MM.1S (cell line): ENCODE data around the gene PIK3CD.
"Not testable (repeated sequence)": the region's sequence is repeated elsewhere in the genome, so short reads cannot be mapped to it uniquely, and the experiment has no call there.

Experiments used
- DNase-seq: peaks from one replicate; pipeline ENCODE4 v3.0.0-alpha.2; 2015
- H2AFZ ChIP-seq: fragments of 300-600 bp; sonication (generic); 2 replicates; pipeline ENCODE4 v1.6.0; 2016; ENCODE audit warnings: antibody characterized with exemption, low read length
- H3F3A ChIP-seq: fragments of 300-600 bp; sonication (generic); 2 replicates; pipeline ENCODE4 v1.6.1; 2016; ENCODE audit warnings: mild to moderate bottlenecking, antibody characterized with exemption, low read length, moderate library complexity, mixed read lengths; ENCODE audit not compliant: insufficient read depth
- H3K27ac ChIP-seq: fragments of 300-600 bp; sonication (generic); 2 replicates; pipeline ENCODE4 v1.5.1; 2016; ENCODE audit warnings: mild to moderate bottlenecking, low read length
- H3K27me3 ChIP-seq: fragments of 300-600 bp; sonication (generic); replicated peaks from 2 replicates; pipeline ENCODE4 v1.6.0; 2016; ENCODE audit warnings: low read length; ENCODE audit not compliant: insufficient read depth
- H3K36me3 ChIP-seq: fragments of 300-600 bp; sonication (generic); replicated peaks from 2 replicates; pipeline ENCODE4 v1.6.1; 2016; ENCODE audit warnings: mild to moderate bottlenecking, low read length, mixed read lengths; ENCODE audit not compliant: insufficient read depth
- H3K4me1 ChIP-seq: fragments of 300-600 bp; sonication (generic); 2 replicates; pipeline ENCODE4 v1.6.1; 2016; ENCODE audit warnings: low read length, mixed read lengths
- H3K4me2 ChIP-seq: fragments of 300-600 bp; sonication (generic); 2 replicates; pipeline ENCODE4 v1.6.0; 2016; ENCODE audit warnings: low read depth, low read length
- H3K4me3 ChIP-seq: fragments of 300-600 bp; sonication (generic); 2 replicates; pipeline ENCODE4 v1.5.1; 2016; ENCODE audit warnings: low read length, mixed read lengths
- H3K79me2 ChIP-seq: fragments of 300-600 bp; sonication (generic); 2 replicates; pipeline ENCODE4 v1.6.1; 2016; ENCODE audit warnings: mixed run types, low read length, mixed read lengths
- H3K9ac ChIP-seq: fragments of 300-600 bp; sonication (generic); 2 replicates; pipeline ENCODE4 v1.6.1; 2016; ENCODE audit warnings: low read length, mixed read lengths
- H3K9me2 ChIP-seq: fragments of 300-600 bp; sonication (generic); replicated peaks from 2 replicates; pipeline ENCODE4 v1.6.1; 2016; ENCODE audit warnings: mild to moderate bottlenecking, low read length, mixed read lengths; ENCODE audit not compliant: insufficient read depth
- H3K9me3 ChIP-seq: fragments of 300-600 bp; sonication (generic); replicated peaks from 2 replicates; pipeline ENCODE4 v1.6.1; 2016; ENCODE audit warnings: mild to moderate bottlenecking, low read length, mixed read lengths; ENCODE audit not compliant: insufficient read depth
- H4K20me1 ChIP-seq: fragments of 300-600 bp; sonication (generic); 2 replicates; pipeline ENCODE4 v1.6.1; 2016; ENCODE audit warnings: mild to moderate bottlenecking, low read length, moderate library complexity, mixed read lengths; ENCODE audit not compliant: insufficient read depth
- EZH2 ChIP-seq: fragments of 300-600 bp; sonication (generic); optimal IDR thresholded peaks from 2 replicates; pipeline ENCODE3; 2017; ENCODE audit warnings: low read depth, mild to moderate bottlenecking, antibody characterized with exemption, low read length, mixed read lengths
- EZH2phosphoT487 ChIP-seq: fragments of 300-600 bp; sonication (generic); IDR thresholded peaks from 2 replicates; pipeline ENCODE4 v1.6.1; 2018; ENCODE audit warnings: antibody characterized with exemption, low read length
- TF ChIP-seq, protein P1 (sequence below): fragments of 300-600 bp; sonication (generic); IDR thresholded peaks from 2 replicates; pipeline ENCODE4 v1.5.1; 2016; ENCODE audit warnings: antibody characterized with exemption, low read length, mixed read lengths

PIK3CD gene

DNA sequence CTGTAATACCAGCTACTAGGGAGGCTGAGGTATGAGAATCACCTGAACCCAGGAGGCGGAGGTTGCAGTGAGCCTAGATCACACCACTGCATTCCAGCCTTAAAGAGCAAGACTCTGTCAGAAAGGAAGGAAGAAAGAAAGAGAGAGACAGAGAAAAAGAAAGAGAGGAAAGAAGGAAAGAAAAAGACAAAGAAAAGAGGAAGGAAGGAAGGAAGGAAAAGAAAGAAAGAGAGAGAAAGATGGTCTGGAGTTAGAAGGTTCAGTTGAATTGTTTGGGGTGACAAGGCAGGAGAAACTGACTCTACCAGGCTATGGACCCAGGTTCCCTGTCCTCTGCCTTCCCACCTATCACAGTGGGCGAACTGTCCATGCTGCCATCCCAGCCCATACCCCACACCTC is 27.4 kb upstream of the PIK3CD start:
- Histone ChIP-seq H3K4me3 (no peak overlapping the region), H3K4me1 (peaks cover 18% of the 10 kb centered on the region), H3K27me3 (peaks cover 71% of the 10 kb centered on the region), H3K27ac (no peak overlapping the region), H3K9me3 (no peaks in the 10 kb centered on the region), H3K9me2 (no peaks in the 10 kb centered on the region), H3K36me3 (no peaks in the 10 kb centered on the region), H3F3A (peaks cover 9% of the 10 kb centered on the region; the same call in 1 of the 2 replicates), H3K9ac (no peak overlapping the region), H3K79me2 (no peaks in the 10 kb centered on the region), H4K20me1 (peaks cover 9% of the 10 kb centered on the region), H3K4me2 (no peak overlapping the region), H2AFZ (no peak overlapping the region)
- no peak for DNase-seq
- TF ChIP-seq, protein P1, sequence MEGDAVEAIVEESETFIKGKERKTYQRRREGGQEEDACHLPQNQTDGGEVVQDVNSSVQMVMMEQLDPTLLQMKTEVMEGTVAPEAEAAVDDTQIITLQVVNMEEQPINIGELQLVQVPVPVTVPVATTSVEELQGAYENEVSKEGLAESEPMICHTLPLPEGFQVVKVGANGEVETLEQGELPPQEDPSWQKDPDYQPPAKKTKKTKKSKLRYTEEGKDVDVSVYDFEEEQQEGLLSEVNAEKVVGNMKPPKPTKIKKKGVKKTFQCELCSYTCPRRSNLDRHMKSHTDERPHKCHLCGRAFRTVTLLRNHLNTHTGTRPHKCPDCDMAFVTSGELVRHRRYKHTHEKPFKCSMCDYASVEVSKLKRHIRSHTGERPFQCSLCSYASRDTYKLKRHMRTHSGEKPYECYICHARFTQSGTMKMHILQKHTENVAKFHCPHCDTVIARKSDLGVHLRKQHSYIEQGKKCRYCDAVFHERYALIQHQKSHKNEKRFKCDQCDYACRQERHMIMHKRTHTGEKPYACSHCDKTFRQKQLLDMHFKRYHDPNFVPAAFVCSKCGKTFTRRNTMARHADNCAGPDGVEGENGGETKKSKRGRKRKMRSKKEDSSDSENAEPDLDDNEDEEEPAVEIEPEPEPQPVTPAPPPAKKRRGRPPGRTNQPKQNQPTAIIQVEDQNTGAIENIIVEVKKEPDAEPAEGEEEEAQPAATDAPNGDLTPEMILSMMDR: no peak
- TF ChIP-seq EZH2: no peak
- TF ChIP-seq EZH2phosphoT487: no peak

DNA sequence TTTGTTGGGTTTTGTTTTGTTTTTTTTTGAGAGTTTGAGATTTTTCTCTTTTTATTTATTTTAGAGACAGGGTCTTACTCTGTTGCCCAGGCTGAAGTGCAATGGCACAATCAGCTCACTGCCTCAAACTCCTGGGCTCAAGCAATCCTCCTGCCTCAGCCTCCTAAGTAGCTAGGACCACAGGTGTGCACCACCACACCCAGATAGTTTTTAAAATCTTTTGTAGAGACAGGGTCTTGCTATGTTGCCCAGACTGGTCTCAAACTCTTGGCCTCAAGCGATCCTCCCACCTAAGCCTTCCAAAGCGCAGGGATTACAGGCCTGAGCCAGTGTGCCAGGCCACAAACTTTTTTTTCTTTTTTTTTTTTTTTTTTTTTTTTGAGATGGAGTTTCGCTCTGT is 26.5 kb upstream of the PIK3CD start:
- H3K4me3 ChIP-seq, H3F3A ChIP-seq, H3K27ac ChIP-seq, H2AFZ ChIP-seq, H3K4me2 ChIP-seq, H3K36me3 ChIP-seq, H3K9me3 ChIP-seq, H3K9ac ChIP-seq, H3K9me2 ChIP-seq, H4K20me1 ChIP-seq, H3K79me2 ChIP-seq, DNase-seq: not testable (repeated sequence)
- peaks cover 76% of the 10 kb centered on the region for H3K27me3 ChIP-seq
- H3K4me1 ChIP-seq: peaks cover 18% of the 10 kb centered on the region

DNA sequence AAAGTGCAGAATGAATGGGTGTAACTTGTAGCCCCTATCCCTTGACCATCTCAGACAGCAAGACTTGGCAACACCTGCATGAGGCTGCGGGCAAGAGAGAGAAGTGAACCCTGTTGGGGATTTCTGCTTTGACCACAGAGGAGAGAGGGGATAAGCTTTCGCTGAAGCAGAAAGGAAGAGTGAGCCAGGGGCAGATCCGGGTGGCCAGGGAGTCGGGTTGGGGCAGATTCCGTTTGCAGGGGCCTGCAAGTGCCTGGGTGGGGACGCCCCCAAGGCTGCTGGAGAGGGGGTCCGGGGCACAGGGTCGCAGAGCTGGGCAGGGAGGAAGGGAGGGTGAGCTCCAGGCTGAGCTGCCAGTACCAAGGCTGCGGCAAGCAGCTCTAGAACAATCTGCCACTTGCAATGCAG is 25.3 kb upstream of the PIK3CD start:
- no peak overlapping the region for H3K9ac ChIP-seq
- TF ChIP-seq, protein P1: no peak
- peak; percentile 98 for TF ChIP-seq EZH2phosphoT487
- no peak for TF ChIP-seq EZH2

DNA sequence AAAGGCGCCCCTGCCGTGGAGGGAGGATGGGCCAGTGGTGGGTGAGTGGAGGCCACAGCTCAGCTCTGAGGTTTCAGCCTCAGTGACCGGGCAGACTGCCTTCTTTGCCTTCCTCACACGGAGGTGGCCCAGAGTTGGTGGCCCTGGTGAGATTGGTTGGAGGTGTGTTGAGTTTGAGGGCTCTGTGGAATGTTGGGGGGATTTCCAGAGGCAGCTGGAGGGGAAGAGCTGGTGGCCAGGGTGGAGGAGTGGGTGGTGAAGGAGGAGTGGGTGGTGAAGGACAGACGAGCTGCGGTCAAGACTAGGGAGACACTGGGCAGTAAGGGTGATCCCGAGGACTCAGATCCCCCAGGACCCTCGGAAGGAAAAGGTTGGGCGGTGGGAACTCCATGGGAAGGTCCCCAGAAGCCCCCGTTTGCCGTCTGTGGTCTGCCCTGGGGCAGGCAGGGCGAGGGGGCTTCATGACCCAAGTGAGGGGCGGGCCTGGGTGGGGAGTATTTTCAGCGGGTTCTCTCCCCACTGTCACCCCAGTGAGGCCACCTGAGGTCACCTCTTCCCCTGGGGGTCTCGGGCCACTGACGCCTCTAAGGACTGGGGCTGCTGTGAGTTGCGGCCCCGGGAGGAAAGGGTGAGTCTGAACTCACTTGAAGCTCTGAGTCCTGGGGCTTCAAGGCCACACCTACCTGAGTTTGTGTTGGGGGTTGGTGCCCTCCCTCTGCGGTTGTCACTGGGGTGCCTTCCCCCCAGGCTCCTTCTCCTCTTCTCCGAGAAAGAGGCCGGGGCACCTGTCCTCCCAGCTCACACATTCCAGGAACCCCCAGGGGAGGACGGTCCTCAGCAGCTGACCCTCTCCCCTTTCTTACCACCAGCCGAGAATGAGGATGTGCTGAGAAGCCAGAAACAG is 22.7 kb upstream of the PIK3CD start:
- DNase-seq: no peak
- Histone ChIP-seq H3K9me3 (no peaks in the 10 kb centered on the region), H2AFZ (no peak overlapping the region), H3K27ac (no peak overlapping the region), H3K4me3 (no peak overlapping the region), H3F3A (peaks cover 9% of the 10 kb centered on the region; the same call in 1 of the 2 replicates), H3K9ac (no peak overlapping the region), H3K4me2 (no peak overlapping the region), H3K79me2 (no peaks in the 10 kb centered on the region), H3K27me3 (peaks cover 90% of the 10 kb centered on the region), H3K9me2 (no peaks in the 10 kb centered on the region), H3K4me1 (peaks cover 18% of the 10 kb centered on the region), H4K20me1 (peaks cover 9% of the 10 kb centered on the region), H3K36me3 (no peaks in the 10 kb centered on the region)
- TF ChIP-seq EZH2 (no peak), EZH2phosphoT487 (no peak)
- TF ChIP-seq, protein P1: no peak

More for the DNA sequence above, 25.3 kb upstream of the PIK3CD start:
- H3K27ac ChIP-seq: no peak overlapping the region
- no peaks in the 10 kb centered on the region for H3K79me2 ChIP-seq
- H3K9me3 ChIP-seq: no peaks in the 10 kb centered on the region
- H3K4me1 ChIP-seq: peaks cover 18% of the 10 kb centered on the region
- H3K4me2 ChIP-seq: peak overlapping the region; percentile 76; the same call in 1 of the 2 replicates
- peak; percentile 71 for DNase-seq
- H4K20me1 ChIP-seq: peaks cover 9% of the 10 kb centered on the region
- no peak overlapping the region for H2AFZ ChIP-seq
- peaks cover 82% of the 10 kb centered on the region for H3K27me3 ChIP-seq
- peaks cover 9% of the 10 kb centered on the region; the same call in 1 of the 2 replicates for H3F3A ChIP-seq
- H3K9me2 ChIP-seq: no peaks in the 10 kb centered on the region
- H3K4me3 ChIP-seq: no peak overlapping the region
- H3K36me3 ChIP-seq: no peaks in the 10 kb centered on the region
